CD8-positive, alpha-beta memory T cell (primary cell): ENCODE results near the gene RGS7. TPM values are rescaled to one million over a fixed set of nuclear protein-coding genes. Genes with fewer than 3 reads are reported as not detected.

Experiments used
- CTCF ChIA-PET: fragments of 350-600 bp; sonication (Branson Sonifier 250); formaldehyde crosslinking; loops from one replicate; lab custom pipeline; 2021; ENCODE audit warnings: antibody characterized with exemption; lab: Charles Lee
- POLR2A ChIA-PET: fragments of 350-600 bp; sonication (Branson Sonifier 250); formaldehyde crosslinking; loops from one replicate; lab custom pipeline; 2021; ENCODE audit warnings: antibody characterized with exemption; lab: Charles Lee
- DNase-seq, 5 donors: peaks; one replicate each; pipeline versions ENCODE4 v3.0.0 to v3.0.0-alpha.2; 2020 to 2022; ENCODE audit warnings: mixed read lengths in 1 of 5
- H3K27ac ChIP-seq: one replicate; pipeline ENCODE4 v1.7.0; 2013; ENCODE audit warnings: low read depth, mild to moderate bottlenecking, low read length, moderate library complexity
- H3K27me3 ChIP-seq: 2 replicates; pipeline ENCODE4 v1.7.0; 2013; ENCODE audit warnings: low read length, mild to moderate bottlenecking; ENCODE audit not compliant: insufficient read depth, poor library complexity, severe bottlenecking
- H3K36me3 ChIP-seq: 2 replicates; pipeline ENCODE4 v1.7.0; 2013; ENCODE audit warnings: mild to moderate bottlenecking, low read length, moderate library complexity; ENCODE audit not compliant: insufficient read depth
- H3K4me1 ChIP-seq: 2 replicates; pipeline ENCODE4 v1.7.0; 2013; ENCODE audit warnings: mild to moderate bottlenecking, low read length, moderate library complexity; ENCODE audit not compliant: insufficient read depth
- H3K4me3 ChIP-seq: 2 replicates; pipeline ENCODE4 v1.7.0; 2013; ENCODE audit warnings: mild to moderate bottlenecking, low read length
- H3K9me3 ChIP-seq: 2 replicates; pipeline ENCODE4 v1.7.0; 2013; ENCODE audit warnings: mild to moderate bottlenecking, low read length
- H3K27ac Mint-ChIP-seq, 8 donors: one replicate each; pipeline ENCODE4 v1.8.0; 2020 to 2021; ENCODE audit warnings: mixed read lengths in 8 of 8, mild to moderate bottlenecking in 6 of 8, inconsistent platforms in 3 of 8, moderate library complexity in 3 of 8
- H3K27me3 Mint-ChIP-seq, 2 donors: one replicate each; pipeline ENCODE4 v1.8.0; 2020 to 2021; ENCODE audit warnings: mixed read lengths in 2 of 2, mild to moderate bottlenecking in 1 of 2, moderate library complexity in 1 of 2
- H3K36me3 Mint-ChIP-seq, 3 donors: one replicate each; pipeline ENCODE4 v1.8.0; 2020 to 2021; ENCODE audit warnings: mixed read lengths in 3 of 3, inconsistent platforms in 1 of 3, mild to moderate bottlenecking in 1 of 3
- H3K4me1 Mint-ChIP-seq, 3 donors: one replicate each; pipeline ENCODE4 v1.8.0; 2020 to 2021; ENCODE audit warnings: mixed read lengths in 3 of 3, inconsistent platforms in 1 of 3, mild to moderate bottlenecking in 1 of 3
- H3K4me3 Mint-ChIP-seq, 7 donors: one replicate each; pipeline ENCODE4 v1.8.0; 2020 to 2021; ENCODE audit warnings: mixed read lengths in 7 of 7, mild to moderate bottlenecking in 6 of 7, moderate library complexity in 4 of 7, inconsistent platforms in 2 of 7
- H3K9me3 Mint-ChIP-seq, 5 donors: one replicate each; pipeline ENCODE4 v1.8.0; 2020 to 2022; ENCODE audit warnings: mixed read lengths in 5 of 5, mild to moderate bottlenecking in 3 of 5, moderate library complexity in 2 of 5, inconsistent platforms in 1 of 5
- polyA plus RNA-seq: library from polyadenylated mRNA; unstranded; fragments of 300-500 nt; fragmentation: Illumina TruSeq; gene quantifications from one replicate; pipeline ENCODE4 v1.2.3, GENCODE V29; 2021
- total RNA-seq, 2 experiments: library from RNA; stranded (reverse); gene quantifications; one replicate each; pipeline ENCODE4 v1.2.3, GENCODE V29; 2021

The RGS7 gene
- total and polyA plus RNA-seq, 3 experiments from 2014 or later: not detected

DNA sequence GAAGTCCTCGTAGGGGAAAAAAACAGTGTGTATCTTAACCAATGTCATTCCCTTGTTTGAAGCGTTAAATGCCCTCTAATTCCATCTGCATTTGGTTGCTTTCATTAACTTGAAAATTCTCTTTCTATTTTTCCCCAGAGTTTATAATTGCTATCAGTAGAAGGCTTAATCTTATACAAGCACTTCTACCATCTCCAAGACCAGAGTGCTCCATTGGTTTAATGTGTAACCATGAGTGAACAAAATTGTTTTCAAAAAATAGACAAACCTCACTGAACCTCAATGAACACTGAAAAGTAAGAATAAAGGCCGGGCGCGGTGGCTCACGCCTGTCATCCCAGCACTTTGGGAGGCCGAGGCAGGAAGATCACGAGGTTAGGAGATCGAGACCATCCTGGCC lies 141.3 kb downstream of the RGS7 start:
- CTCF ChIA-PET: no interaction called here
- Histone ChIP-seq H3K27me3 (no peaks in the 10 kb centered on the region), H3K4me3 (no peak overlapping the region), H3K36me3 (no peaks in the 10 kb centered on the region), H3K4me1 (no peaks in the 10 kb centered on the region), H3K9me3 (no peaks in the 10 kb centered on the region), H3K27ac (no peak overlapping the region)
- DNase-seq: no peak
- Mint-ChIP-seq H3K27me3 (peaks cover 0 to 4% of the 10 kb centered on the region in 2 donors), H3K27ac (peak overlapping the region in 1 of 8 donors; percentile 76), H3K4me1 (no peaks in the 10 kb centered on the region), H3K36me3 (no peaks in the 10 kb centered on the region), H3K4me3 (no peak overlapping the region), H3K9me3 (peaks cover 0 to 10% (median 5%) of the 10 kb centered on the region in 5 donors)
- POLR2A ChIA-PET: no interaction called here

DNA sequence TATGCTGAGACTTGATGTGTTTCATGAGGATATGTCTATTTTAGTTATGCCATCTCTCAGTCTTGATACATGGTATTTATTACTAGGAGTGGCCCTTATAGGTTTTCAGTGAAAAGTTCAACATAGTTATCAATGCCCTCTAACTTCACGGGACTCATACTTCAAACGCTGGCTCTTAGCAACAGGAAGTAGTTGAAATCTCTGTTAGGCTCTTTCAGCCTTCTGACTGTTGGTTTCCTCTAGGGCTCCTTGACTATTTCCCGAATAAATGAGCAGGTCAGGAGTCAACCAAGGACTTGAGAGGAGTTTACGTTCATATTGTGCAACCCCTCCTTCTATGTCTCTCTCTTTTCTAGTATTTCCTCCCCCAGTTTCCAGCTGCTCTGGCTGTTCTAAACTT lies 141.8 kb downstream of the RGS7 start:
- no peaks in the 10 kb centered on the region for H3K9me3 ChIP-seq
- no peaks in the 10 kb centered on the region for H3K36me3 ChIP-seq
- Mint-ChIP-seq H3K27me3 (peaks cover 0 to 4% of the 10 kb centered on the region in 2 donors), H3K4me3 (no peak overlapping the region), H3K9me3 (peaks cover 0 to 10% (median 5%) of the 10 kb centered on the region in 5 donors), H3K36me3 (no peaks in the 10 kb centered on the region), H3K4me1 (no peaks in the 10 kb centered on the region), H3K27ac (no peak overlapping the region)
- POLR2A ChIA-PET: no interaction called here
- no peak for DNase-seq
- CTCF ChIA-PET: no interaction called here
- no peak overlapping the region for H3K27ac ChIP-seq
- H3K27me3 ChIP-seq: no peaks in the 10 kb centered on the region
- no peak overlapping the region for H3K4me3 ChIP-seq
- H3K4me1 ChIP-seq: no peaks in the 10 kb centered on the region

DNA sequence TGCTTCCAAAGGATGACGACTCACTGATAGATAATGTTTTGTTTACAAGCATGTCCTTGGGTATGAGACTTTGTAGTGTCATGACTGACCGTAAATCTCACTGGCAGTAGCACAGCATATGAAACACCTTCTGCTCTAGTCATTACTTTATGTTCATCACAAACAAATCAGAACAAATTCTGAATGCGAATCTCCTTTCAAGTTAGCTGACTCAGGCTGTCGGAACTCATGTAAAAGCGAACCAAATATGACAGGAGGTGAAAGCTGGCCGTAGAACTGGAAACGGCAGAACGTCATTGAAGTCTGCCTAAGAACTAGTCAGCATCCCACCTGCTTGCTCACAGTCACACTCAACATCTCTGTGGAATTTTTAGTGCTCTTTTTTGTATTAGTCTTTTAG lies 143.9 kb downstream of the RGS7 start:
- no peak overlapping the region for H3K27ac ChIP-seq
- H3K4me3 Mint-ChIP-seq: no peak overlapping the region
- no peaks in the 10 kb centered on the region for H3K27me3 ChIP-seq
- peaks cover 0 to 10% (median 5%) of the 10 kb centered on the region in 5 donors for H3K9me3 Mint-ChIP-seq
- no peaks in the 10 kb centered on the region for H3K4me1 Mint-ChIP-seq
- H3K36me3 ChIP-seq: no peaks in the 10 kb centered on the region
- no peak overlapping the region for H3K4me3 ChIP-seq
- H3K27me3 Mint-ChIP-seq: no peaks in the 10 kb centered on the region
- ChIA-PET POLR2A (no interaction called here), CTCF (no interaction called here)
- peaks cover 0 to 2% (median 0%) of the 10 kb centered on the region in 3 donors for H3K36me3 Mint-ChIP-seq
- DNase-seq: no peak
- H3K27ac Mint-ChIP-seq: no peak overlapping the region
- H3K9me3 ChIP-seq: no peaks in the 10 kb centered on the region
- no peaks in the 10 kb centered on the region for H3K4me1 ChIP-seq

DNA sequence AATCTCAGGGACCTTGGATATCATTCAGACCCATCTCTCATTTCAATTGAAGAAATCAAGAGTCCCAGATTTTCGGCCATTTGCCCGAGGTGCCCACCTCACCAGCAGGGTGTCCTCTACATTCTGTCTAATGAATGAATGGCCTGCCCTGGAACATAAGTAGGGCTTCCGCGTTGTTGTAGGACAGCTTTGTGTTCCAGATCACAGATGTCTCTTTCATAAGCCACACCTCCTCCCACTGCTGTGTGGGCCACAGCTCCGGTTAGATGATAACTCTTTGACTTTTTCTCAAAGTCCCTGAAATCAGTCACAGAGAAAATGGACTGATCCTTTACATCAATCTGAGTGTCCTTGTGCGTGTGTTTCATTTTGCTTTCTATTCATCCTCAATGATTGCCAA lies 144.4 kb downstream of the RGS7 start:
- H3K4me3 Mint-ChIP-seq: no peak overlapping the region
- peaks cover 0 to 3% (median 0%) of the 10 kb centered on the region in 3 donors for H3K36me3 Mint-ChIP-seq
- Histone ChIP-seq H3K36me3 (no peaks in the 10 kb centered on the region), H3K27ac (no peak overlapping the region), H3K4me1 (no peaks in the 10 kb centered on the region), H3K27me3 (no peaks in the 10 kb centered on the region), H3K9me3 (no peaks in the 10 kb centered on the region), H3K4me3 (no peak overlapping the region)
- no peak overlapping the region for H3K27ac Mint-ChIP-seq
- no peaks in the 10 kb centered on the region for H3K27me3 Mint-ChIP-seq
- no peak for DNase-seq
- ChIA-PET POLR2A (no interaction called here), CTCF (no interaction called here)
- peaks cover 0 to 10% (median 6%) of the 10 kb centered on the region in 5 donors for H3K9me3 Mint-ChIP-seq
- no peaks in the 10 kb centered on the region for H3K4me1 Mint-ChIP-seq

DNA sequence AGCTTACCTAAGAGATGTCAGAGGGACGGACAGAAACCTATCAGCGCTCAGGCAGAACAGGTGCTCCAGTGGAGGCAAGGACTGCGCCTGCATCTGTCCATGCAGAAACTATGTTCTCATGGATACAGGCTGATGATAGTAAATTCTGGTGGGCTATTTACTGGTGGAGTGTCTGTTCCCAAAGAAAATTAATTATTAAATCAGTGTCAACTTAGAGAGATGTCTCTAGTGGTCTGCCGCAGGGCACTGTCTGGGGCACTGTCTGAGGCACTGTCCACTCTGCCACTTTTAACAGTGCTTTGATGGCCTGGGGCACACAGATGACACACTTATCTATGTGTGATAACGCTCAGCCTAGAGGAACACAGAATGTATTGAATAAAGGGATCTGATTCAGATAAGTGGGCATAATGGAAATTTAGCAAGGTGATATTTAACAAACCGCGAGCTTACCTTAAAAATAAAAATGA lies 148.1 kb downstream of the RGS7 start:
- POLR2A ChIA-PET: no interaction called here
- Mint-ChIP-seq H3K9me3 (peaks cover 0 to 11% (median 7%) of the 10 kb centered on the region in 5 donors), H3K27me3 (no peaks in the 10 kb centered on the region), H3K36me3 (peaks cover 0 to 3% (median 0%) of the 10 kb centered on the region in 3 donors), H3K4me3 (no peak overlapping the region), H3K27ac (no peak overlapping the region), H3K4me1 (no peaks in the 10 kb centered on the region)
- no peaks in the 10 kb centered on the region for H3K36me3 ChIP-seq
- CTCF ChIA-PET: no interaction called here
- H3K4me1 ChIP-seq: no peaks in the 10 kb centered on the region
- no peaks in the 10 kb centered on the region for H3K27me3 ChIP-seq
- no peak for DNase-seq
- no peaks in the 10 kb centered on the region for H3K9me3 ChIP-seq
- H3K4me3 ChIP-seq: no peak overlapping the region
- no peak overlapping the region for H3K27ac ChIP-seq

DNA sequence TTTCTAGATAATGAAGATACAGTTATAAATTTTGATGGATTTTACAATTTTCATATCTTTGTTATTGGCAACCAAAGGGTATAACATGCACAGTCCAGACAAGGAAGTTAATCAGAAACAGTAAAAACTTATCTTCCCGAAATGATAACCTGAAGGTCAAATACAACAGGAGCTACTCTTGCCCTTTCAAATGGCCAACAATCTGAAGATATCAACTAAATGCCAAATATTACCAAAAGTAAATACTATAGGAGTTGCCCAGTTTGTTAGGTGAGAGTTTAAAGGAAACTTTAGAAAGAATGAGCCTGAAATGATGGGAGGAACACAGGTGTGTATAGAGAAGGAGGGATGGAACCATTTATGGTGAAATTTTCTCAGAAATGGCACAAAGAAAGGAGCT lies 153.2 kb downstream of the RGS7 start:
- no peaks in the 10 kb centered on the region for H3K36me3 ChIP-seq
- ChIA-PET POLR2A (no interaction called here), CTCF (no interaction called here)
- DNase-seq: no peak
- Mint-ChIP-seq H3K36me3 (peaks cover 0 to 3% (median 0%) of the 10 kb centered on the region in 3 donors), H3K9me3 (peaks cover 0 to 11% (median 5%) of the 10 kb centered on the region in 5 donors), H3K27me3 (no peaks in the 10 kb centered on the region), H3K4me1 (no peaks in the 10 kb centered on the region), H3K4me3 (no peak overlapping the region), H3K27ac (no peak overlapping the region)
- no peak overlapping the region for H3K4me3 ChIP-seq
- no peaks in the 10 kb centered on the region for H3K27me3 ChIP-seq
- H3K9me3 ChIP-seq: no peaks in the 10 kb centered on the region
- H3K4me1 ChIP-seq: no peaks in the 10 kb centered on the region
- H3K27ac ChIP-seq: no peak overlapping the region

DNA sequence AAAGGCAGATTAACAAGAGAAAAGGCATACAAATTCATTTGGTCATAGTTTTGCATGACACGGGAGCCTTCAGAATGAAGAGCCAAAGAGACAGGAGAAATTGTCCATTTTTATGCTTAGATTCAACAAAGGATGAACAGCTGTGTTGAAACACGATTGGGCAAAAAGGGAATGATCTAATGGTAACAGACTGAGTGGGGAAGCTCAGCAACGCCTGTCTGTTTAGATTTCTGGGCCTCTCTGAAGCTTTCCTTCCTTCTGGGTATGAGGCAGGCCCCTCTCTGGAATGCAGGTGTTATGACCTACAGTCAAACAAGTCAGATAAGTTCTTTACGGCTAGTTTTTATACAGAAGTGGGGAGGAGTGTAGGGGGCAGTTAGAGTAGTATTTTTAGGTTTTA lies 154.6 kb downstream of the RGS7 start:
- peaks cover 0 to 8% (median 5%) of the 10 kb centered on the region in 5 donors for H3K9me3 Mint-ChIP-seq
- no peaks in the 10 kb centered on the region for H3K36me3 Mint-ChIP-seq
- ChIA-PET POLR2A (no interaction called here), CTCF (no interaction called here)
- DNase-seq: no peak
- Histone ChIP-seq H3K27me3 (no peaks in the 10 kb centered on the region), H3K36me3 (no peaks in the 10 kb centered on the region), H3K9me3 (no peaks in the 10 kb centered on the region), H3K27ac (no peak overlapping the region), H3K4me3 (no peak overlapping the region), H3K4me1 (no peaks in the 10 kb centered on the region)
- H3K27ac Mint-ChIP-seq: peak overlapping the region in 1 of 8 donors; percentile 39
- H3K4me1 Mint-ChIP-seq: no peaks in the 10 kb centered on the region
- H3K27me3 Mint-ChIP-seq: no peaks in the 10 kb centered on the region
- no peak overlapping the region for H3K4me3 Mint-ChIP-seq

DNA sequence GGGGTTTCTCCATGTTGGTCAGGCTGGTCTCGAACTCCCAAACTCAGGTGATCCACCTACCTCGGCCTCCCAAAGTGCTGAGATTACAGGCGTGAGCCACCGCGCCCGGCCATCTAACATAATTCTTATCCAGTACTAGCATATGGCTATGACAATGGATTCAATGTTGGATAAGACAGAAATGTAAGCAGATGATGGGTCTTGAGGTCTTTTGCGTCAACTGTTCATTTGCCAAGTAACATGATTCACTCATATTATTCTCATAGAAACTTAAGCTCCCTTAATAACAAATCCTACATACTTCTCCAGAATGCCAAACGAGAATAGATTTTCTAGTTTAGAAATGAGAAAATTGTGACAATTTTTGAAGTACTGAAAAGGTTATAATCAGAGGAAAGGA lies 170.3 kb downstream of the RGS7 start:
- H3K36me3 ChIP-seq: no peaks in the 10 kb centered on the region
- DNase-seq: no peak
- no peak overlapping the region for H3K4me3 Mint-ChIP-seq
- H3K9me3 Mint-ChIP-seq: peaks cover under 1 to 12% (median 7%) of the 10 kb centered on the region in 5 donors
- H3K4me1 Mint-ChIP-seq: no peaks in the 10 kb centered on the region
- ChIA-PET CTCF (no interaction called here), POLR2A (no interaction called here)
- no peak overlapping the region for H3K27ac Mint-ChIP-seq
- H3K27me3 Mint-ChIP-seq: no peaks in the 10 kb centered on the region
- H3K9me3 ChIP-seq: no peaks in the 10 kb centered on the region
- no peaks in the 10 kb centered on the region for H3K36me3 Mint-ChIP-seq
- no peak overlapping the region for H3K4me3 ChIP-seq
- H3K27me3 ChIP-seq: no peaks in the 10 kb centered on the region
- H3K4me1 ChIP-seq: no peaks in the 10 kb centered on the region
- H3K27ac ChIP-seq: no peak overlapping the region
